HEK293 (cell line): ENCODE data around the gene SPINT2.

Source experiments
- CTCF ChIA-PET: fragments of 350-600 bp; formaldehyde crosslinking; extraction: SDS; loops from one replicate; lab custom pipeline; 2021; ENCODE audit warnings: antibody characterized with exemption; lab: Yijun Ruan, JAX
- POLR2A ChIA-PET: fragments of 300-600 bp; formaldehyde crosslinking; extraction: SDS; loops from one replicate; lab custom pipeline; 2020; ENCODE audit warnings: antibody characterized with exemption, inconsistent platforms; lab: Yijun Ruan, JAX
- H3K27ac ChIP-seq: fragments of 200-500 bp; sonication (Bioruptor generic); 2 replicates; pipeline ENCODE4 v1.5.1; 2014; ENCODE audit warnings: low read depth, low read length, control low read depth, inconsistent platforms; ENCODE audit errors: extremely low read depth
- H3K36me3 ChIP-seq, 2 experiments: fragments of 200-500 bp in 1 of 2; sonication (Bioruptor generic) in 1 of 2; 1 replicate in 1 of 2; 2 replicates in 1 of 2; pipeline ENCODE4 v1.5.1; 2014 to 2017; ENCODE audit warnings: inconsistent platforms in 2 of 2, low read length in 2 of 2; ENCODE audit not compliant: control insufficient read depth in 2 of 2, insufficient read depth in 1 of 2
- H3K4me1 ChIP-seq: fragments of 200-500 bp; sonication (Bioruptor generic); 2 replicates; pipeline ENCODE4 v1.5.1; 2014; ENCODE audit warnings: mild to moderate bottlenecking, low read length, inconsistent platforms; ENCODE audit not compliant: control insufficient read depth, insufficient read depth
- H3K4me3 ChIP-seq: 2 replicates; pipeline ENCODE4 v1.5.1; 2011; ENCODE audit warnings: low read depth, mild to moderate bottlenecking, control low read depth, low read length, moderate library complexity
- H3K9me3 ChIP-seq: fragments of 200-500 bp; sonication (Bioruptor generic); 2 replicates; pipeline ENCODE4 v1.5.1; 2014; ENCODE audit warnings: low read depth, low read length, inconsistent platforms; ENCODE audit not compliant: control insufficient read depth, insufficient read depth
- EGR2 ChIP-seq: fragments of 450-650 bp; formaldehyde crosslinking; IDR thresholded peaks from 2 replicates; pipeline ENCODE4 v1.5.1; 2016; ENCODE audit warnings: low read depth, missing biosample characterization, missing genetic modification characterization
- FEZF1 ChIP-seq: fragments of 450-650 bp; formaldehyde crosslinking; IDR thresholded peaks from 2 replicates; pipeline ENCODE4 v1.5.1; 2016; ENCODE audit warnings: missing biosample characterization, missing genetic modification characterization
- GLIS1 ChIP-seq: fragments of 450-650 bp; formaldehyde crosslinking; IDR thresholded peaks from 2 replicates; pipeline ENCODE4 v1.5.1; 2016; ENCODE audit warnings: missing biosample characterization, missing genetic modification characterization
- KLF16 ChIP-seq: fragments of 450-650 bp; formaldehyde crosslinking; IDR thresholded peaks from 2 replicates; pipeline ENCODE4 v1.5.1; 2017; ENCODE audit warnings: missing biosample characterization, missing genetic modification characterization
- KLF9 ChIP-seq: fragments of 450-650 bp; formaldehyde crosslinking; IDR thresholded peaks from 2 replicates; pipeline ENCODE4 v1.5.1; 2016; ENCODE audit warnings: missing biosample characterization, missing genetic modification characterization, low read depth
- PBX3 ChIP-seq: sonication (generic); formaldehyde crosslinking; IDR thresholded peaks from 2 replicates; pipeline ENCODE4 v1.8.1; 2022; ENCODE audit warnings: mild to moderate bottlenecking, moderate library complexity, missing genetic modification reagents
- SP2 ChIP-seq: fragments of 450-650 bp; formaldehyde crosslinking; IDR thresholded peaks from 2 replicates; pipeline ENCODE4 v1.5.1; 2016; ENCODE audit warnings: missing biosample characterization, missing genetic modification characterization
- SP3 ChIP-seq: fragments of 450-650 bp; formaldehyde crosslinking; IDR thresholded peaks from 2 replicates; pipeline ENCODE4 v1.5.1; 2016; ENCODE audit warnings: missing biosample characterization, missing genetic modification characterization
- ZFP37 ChIP-seq: fragments of 450-650 bp; formaldehyde crosslinking; IDR thresholded peaks from 2 replicates; pipeline ENCODE4 v1.5.1; 2016; ENCODE audit warnings: missing biosample characterization, missing genetic modification characterization
- ZNF10 ChIP-seq: fragments of 450-650 bp; formaldehyde crosslinking; IDR thresholded peaks from 2 replicates; pipeline ENCODE4 v1.5.1; 2017; ENCODE audit warnings: missing biosample characterization, missing genetic modification characterization
- ZNF132 ChIP-seq: fragments of 450-650 bp; formaldehyde crosslinking; IDR thresholded peaks from 2 replicates; pipeline ENCODE4 v1.5.1; 2017; ENCODE audit warnings: missing biosample characterization, missing genetic modification characterization, borderline replicate concordance
- ZNF140 ChIP-seq: fragments of 450-650 bp; formaldehyde crosslinking; IDR thresholded peaks from 2 replicates; pipeline ENCODE4 v1.5.1; 2016; ENCODE audit warnings: missing biosample characterization, missing genetic modification characterization
- ZNF211 ChIP-seq: fragments of 450-650 bp; formaldehyde crosslinking; IDR thresholded peaks from 2 replicates; pipeline ENCODE4 v1.5.1; 2016; ENCODE audit warnings: low read depth, missing biosample characterization, missing genetic modification characterization
- ZNF239 ChIP-seq: fragments of 450-650 bp; formaldehyde crosslinking; IDR thresholded peaks from 2 replicates; pipeline ENCODE4 v1.5.1; 2016; ENCODE audit warnings: missing biosample characterization, missing genetic modification characterization
- ZNF350 ChIP-seq: fragments of 450-650 bp; formaldehyde crosslinking; IDR thresholded peaks from 2 replicates; pipeline ENCODE4 v1.5.0; 2017; ENCODE audit warnings: missing biosample characterization, mild to moderate bottlenecking, missing genetic modification characterization
- ZNF362 ChIP-seq: fragments of 450-650 bp; formaldehyde crosslinking; IDR thresholded peaks from 2 replicates; pipeline ENCODE4 v1.5.1; 2016; ENCODE audit warnings: missing biosample characterization, missing genetic modification characterization
- ZNF510 ChIP-seq: fragments of 450-650 bp; formaldehyde crosslinking; IDR thresholded peaks from 2 replicates; pipeline ENCODE4 v1.5.1; 2018; ENCODE audit warnings: mild to moderate bottlenecking, missing genetic modification characterization, missing biosample characterization; ENCODE audit not compliant: insufficient replicate concordance
- ZNF571 ChIP-seq: fragments of 450-650 bp; formaldehyde crosslinking; IDR thresholded peaks from 2 replicates; pipeline ENCODE4 v1.5.0; 2017; ENCODE audit warnings: missing biosample characterization, missing genetic modification characterization
- ZNF747 ChIP-seq: fragments of 450-650 bp; formaldehyde crosslinking; IDR thresholded peaks from 2 replicates; pipeline ENCODE4 v1.5.1; 2016; ENCODE audit warnings: missing biosample characterization, missing genetic modification characterization
- ZNF785 ChIP-seq: fragments of 450-650 bp; formaldehyde crosslinking; IDR thresholded peaks from 2 replicates; pipeline ENCODE4 v1.5.1; 2016; ENCODE audit warnings: missing biosample characterization, missing genetic modification characterization
- ZNF830 ChIP-seq: fragments of 450-650 bp; IDR thresholded peaks from 2 replicates; pipeline ENCODE4 v1.5.0; 2018; ENCODE audit warnings: missing biosample characterization, missing genetic modification characterization, low read depth, mild to moderate bottlenecking, moderate library complexity
- ZSCAN30 ChIP-seq: fragments of 450-650 bp; IDR thresholded peaks from 2 replicates; pipeline ENCODE4 v1.5.1; 2018; ENCODE audit warnings: missing biosample characterization, mild to moderate bottlenecking, missing genetic modification characterization, moderate library complexity
- TF ChIP-seq, protein P1 (sequence below): fragments of 450-650 bp; formaldehyde crosslinking; IDR thresholded peaks from 2 replicates; pipeline ENCODE4 v1.5.1; 2017; ENCODE audit warnings: missing biosample characterization, missing genetic modification characterization
- TF ChIP-seq, protein P2 (sequence below): fragments of 450-650 bp; formaldehyde crosslinking; conservative IDR thresholded peaks from 2 replicates; pipeline ENCODE4 v1.5.1; 2016; ENCODE audit warnings: low read depth, missing biosample characterization, missing genetic modification characterization

The SPINT2 gene

GRCh38 chr19:38289955-38290354 is 25.6 kb downstream of the SPINT2 start:
- ChIA-PET POLR2A (interaction anchor here (1.1 to 1.5 kb wide), 2 partner anchors 11 to 97 kb away, joined by 3 to 4 read pairs; no protein-coding TSS in a partner anchor), CTCF (interaction anchor here (0.8 kb wide), 1 partner anchor 45 kb away, joined by 3 read pairs; no protein-coding TSS in a partner anchor)
- Histone ChIP-seq H3K27ac (no peak overlapping the region), H3K9me3 (no peaks in the 10 kb centered on the region), H3K4me3 (no peak overlapping the region), H3K36me3 (peaks cover 50 to 71% of the 10 kb centered on the region in 2 experiments), H3K4me1 (no peaks in the 10 kb centered on the region)
- TF ChIP-seq ZNF830 = no peak
- TF ChIP-seq ZNF140 (tag by site-specific recombination) = no peak
- no peak for TF ChIP-seq GLIS1 (tag by site-specific recombination)
- no peak for TF ChIP-seq KLF16 (tag by site-specific recombination)
- no peak for TF ChIP-seq SP2 (tag by site-specific recombination)
- no peak for TF ChIP-seq ZNF510
- TF ChIP-seq SP3 (tag by site-specific recombination) = no peak
- no peak for TF ChIP-seq ZNF211 (tag by site-specific recombination)
- no peak for TF ChIP-seq ZNF362 (tag by site-specific recombination)
- no peak for TF ChIP-seq KLF9 (tag by site-specific recombination)
- TF ChIP-seq, protein P1, sequence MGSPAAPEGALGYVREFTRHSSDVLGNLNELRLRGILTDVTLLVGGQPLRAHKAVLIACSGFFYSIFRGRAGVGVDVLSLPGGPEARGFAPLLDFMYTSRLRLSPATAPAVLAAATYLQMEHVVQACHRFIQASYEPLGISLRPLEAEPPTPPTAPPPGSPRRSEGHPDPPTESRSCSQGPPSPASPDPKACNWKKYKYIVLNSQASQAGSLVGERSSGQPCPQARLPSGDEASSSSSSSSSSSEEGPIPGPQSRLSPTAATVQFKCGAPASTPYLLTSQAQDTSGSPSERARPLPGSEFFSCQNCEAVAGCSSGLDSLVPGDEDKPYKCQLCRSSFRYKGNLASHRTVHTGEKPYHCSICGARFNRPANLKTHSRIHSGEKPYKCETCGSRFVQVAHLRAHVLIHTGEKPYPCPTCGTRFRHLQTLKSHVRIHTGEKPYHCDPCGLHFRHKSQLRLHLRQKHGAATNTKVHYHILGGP = no peak

- Histone ChIP-seq H3K27ac (no peak overlapping the region), H3K36me3 (peaks cover 43 to 64% of the 10 kb centered on the region in 2 experiments), H3K4me1 (no peaks in the 10 kb centered on the region), H3K4me3 (no peak overlapping the region), H3K9me3 (no peaks in the 10 kb centered on the region)
- no peak for TF ChIP-seq ZFP37 (tag by site-specific recombination)
- no peak for TF ChIP-seq ZNF747 (tag by site-specific recombination)
- no peak for TF ChIP-seq FEZF1 (tag by site-specific recombination)
- TF ChIP-seq ZNF785 (tag by site-specific recombination) = no peak
- ChIA-PET CTCF (interaction anchor here (0.8 kb wide), 1 partner anchor 46 kb away, joined by 3 read pairs; no protein-coding TSS in a partner anchor), POLR2A (interaction anchor here (0.5 to 1.5 kb wide), 3 partner anchors 12 to 97 kb away, joined by 3 to 4 read pairs (median 3); no protein-coding TSS in a partner anchor)
These were observed 26.3 kb downstream of the SPINT2 start for GRCh38 chr19:38290631-38291147.

DNA sequence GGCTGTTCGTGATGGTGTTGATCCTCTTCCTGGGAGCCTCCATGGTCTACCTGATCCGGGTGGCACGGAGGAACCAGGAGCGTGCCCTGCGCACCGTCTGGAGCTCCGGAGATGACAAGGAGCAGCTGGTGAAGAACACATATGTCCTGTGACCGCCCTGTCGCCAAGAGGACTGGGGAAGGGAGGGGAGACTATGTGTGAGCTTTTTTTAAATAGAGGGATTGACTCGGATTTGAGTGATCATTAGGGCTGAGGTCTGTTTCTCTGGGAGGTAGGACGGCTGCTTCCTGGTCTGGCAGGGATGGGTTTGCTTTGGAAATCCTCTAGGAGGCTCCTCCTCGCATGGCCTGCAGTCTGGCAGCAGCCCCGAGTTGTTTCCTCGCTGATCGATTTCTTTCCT is 27.5 kb downstream of the SPINT2 start:
- Histone ChIP-seq H3K9me3 (no peaks in the 10 kb centered on the region), H3K4me3 (no peak overlapping the region), H3K27ac (no peak overlapping the region), H3K4me1 (no peaks in the 10 kb centered on the region), H3K36me3 (peaks cover 42 to 58% of the 10 kb centered on the region in 2 experiments)
- ChIA-PET CTCF (no interaction called here), POLR2A (no interaction called here)
- no peak for TF ChIP-seq ZSCAN30
- TF ChIP-seq ZNF571 (tag by site-specific recombination) = no peak
- TF ChIP-seq ZNF239 (tag by site-specific recombination) = no peak
- no peak for TF ChIP-seq PBX3
- TF ChIP-seq, protein P2, sequence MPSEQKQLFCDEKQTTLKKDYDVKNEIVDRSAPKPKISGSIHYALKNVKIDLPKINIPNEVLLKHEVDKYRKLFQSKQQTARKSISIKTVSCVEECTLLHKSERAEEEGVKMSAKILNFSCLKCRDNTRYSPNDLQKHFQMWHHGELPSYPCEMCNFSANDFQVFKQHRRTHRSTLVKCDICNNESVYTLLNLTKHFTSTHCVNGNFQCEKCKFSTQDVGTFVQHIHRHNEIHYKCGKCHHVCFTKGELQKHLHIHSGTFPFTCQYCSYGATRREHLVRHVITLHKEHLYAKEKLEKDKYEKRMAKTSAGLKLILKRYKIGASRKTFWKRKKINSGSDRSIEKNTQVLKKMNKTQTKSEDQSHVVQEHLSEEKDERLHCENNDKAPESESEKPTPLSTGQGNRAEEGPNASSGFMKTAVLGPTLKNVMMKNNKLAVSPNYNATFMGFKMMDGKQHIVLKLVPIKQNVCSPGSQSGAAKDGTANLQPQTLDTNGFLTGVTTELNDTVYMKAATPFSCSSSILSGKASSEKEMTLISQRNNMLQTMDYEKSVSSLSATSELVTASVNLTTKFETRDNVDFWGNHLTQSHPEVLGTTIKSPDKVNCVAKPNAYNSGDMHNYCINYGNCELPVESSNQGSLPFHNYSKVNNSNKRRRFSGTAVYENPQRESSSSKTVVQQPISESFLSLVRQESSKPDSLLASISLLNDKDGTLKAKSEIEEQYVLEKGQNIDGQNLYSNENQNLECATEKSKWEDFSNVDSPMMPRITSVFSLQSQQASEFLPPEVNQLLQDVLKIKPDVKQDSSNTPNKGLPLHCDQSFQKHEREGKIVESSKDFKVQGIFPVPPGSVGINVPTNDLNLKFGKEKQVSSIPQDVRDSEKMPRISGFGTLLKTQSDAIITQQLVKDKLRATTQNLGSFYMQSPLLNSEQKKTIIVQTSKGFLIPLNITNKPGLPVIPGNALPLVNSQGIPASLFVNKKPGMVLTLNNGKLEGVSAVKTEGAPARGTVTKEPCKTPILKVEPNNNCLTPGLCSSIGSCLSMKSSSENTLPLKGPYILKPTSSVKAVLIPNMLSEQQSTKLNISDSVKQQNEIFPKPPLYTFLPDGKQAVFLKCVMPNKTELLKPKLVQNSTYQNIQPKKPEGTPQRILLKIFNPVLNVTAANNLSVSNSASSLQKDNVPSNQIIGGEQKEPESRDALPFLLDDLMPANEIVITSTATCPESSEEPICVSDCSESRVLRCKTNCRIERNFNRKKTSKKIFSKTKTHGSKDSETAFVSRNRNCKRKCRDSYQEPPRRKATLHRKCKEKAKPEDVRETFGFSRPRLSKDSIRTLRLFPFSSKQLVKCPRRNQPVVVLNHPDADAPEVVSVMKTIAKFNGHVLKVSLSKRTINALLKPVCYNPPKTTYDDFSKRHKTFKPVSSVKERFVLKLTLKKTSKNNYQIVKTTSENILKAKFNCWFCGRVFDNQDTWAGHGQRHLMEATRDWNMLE (tag by site-specific recombination) = no peak
- no peak for TF ChIP-seq EGR2 (tag by site-specific recombination)
- no peak for TF ChIP-seq ZNF132 (tag by site-specific recombination)
- TF ChIP-seq ZNF10 = no peak
- no peak for TF ChIP-seq ZNF211 (tag by site-specific recombination)
- no peak for TF ChIP-seq ZNF350
